HepG2 (cell line): ENCODE data around the gene CAPSL.

Source experiments
- CREB1 ChIP-seq, 2 experiments: fragments of 450-650 bp in 1 of 2; IDR thresholded peaks; 2 replicates each; pipeline ENCODE4 v1.6.1; 2016 to 2017; ENCODE audit warnings: control low read depth in 1 of 2, mild to moderate bottlenecking in 1 of 2, missing compliant biosample characterization in 1 of 2, missing genetic modification characterization in 1 of 2
- RBM22 ChIP-seq: fragments of 200-400 bp; formaldehyde crosslinking; optimal IDR thresholded peaks from 2 replicates; pipeline ENCODE3; 2017; ENCODE audit warnings: mild to moderate bottlenecking, low read length, moderate library complexity
- SMARCE1 ChIP-seq: fragments of 450-650 bp; IDR thresholded peaks from 2 replicates; pipeline ENCODE4 v1.6.1; 2017; ENCODE audit warnings: borderline replicate concordance
- SMC3 ChIP-seq: IDR thresholded peaks from 2 replicates; pipeline ENCODE4 v1.6.1; 2011; ENCODE audit warnings: low read length, improper control_type of control experiment
- TGIF2 ChIP-seq: IDR thresholded peaks from 2 replicates; pipeline ENCODE4 v1.6.1; 2016; ENCODE audit warnings: control low read depth, missing compliant biosample characterization
- TF ChIP-seq, protein P1 (sequence below): sonication (generic); formaldehyde crosslinking; IDR thresholded peaks from 2 replicates; pipeline ENCODE4 v1.4.0; 2020; ENCODE audit warnings: mild to moderate bottlenecking, missing genetic modification reagents

DNA sequence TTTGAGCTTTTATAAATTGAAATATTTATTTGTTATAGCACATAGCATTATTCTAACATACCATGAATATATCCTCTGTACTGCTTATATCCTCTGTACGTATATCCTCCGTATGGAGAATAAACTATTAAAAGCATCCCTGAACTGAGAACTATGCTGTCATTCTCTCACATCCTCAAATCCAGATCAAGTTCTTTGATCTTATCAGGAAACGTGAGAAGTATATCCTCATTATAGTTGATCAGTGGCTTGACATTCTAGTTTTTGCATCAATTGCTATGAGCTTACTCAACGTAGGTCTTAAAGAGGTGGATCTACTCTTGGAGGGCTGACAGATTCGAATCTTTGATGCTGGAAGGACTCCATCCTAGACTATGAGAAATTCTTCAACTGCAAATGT, 44.3 kb downstream of the CAPSL start:
- TF ChIP-seq TGIF2 (CRISPR knock-in tag): no peak
- no peak for TF ChIP-seq SMC3
- no peak for TF ChIP-seq CREB1 (IDR thresholded peaks at IDR 0.05)
- TF ChIP-seq CREB1 (CRISPR knock-in tag; IDR thresholded peaks at IDR 0.05): no peak
- TF ChIP-seq, protein P1, sequence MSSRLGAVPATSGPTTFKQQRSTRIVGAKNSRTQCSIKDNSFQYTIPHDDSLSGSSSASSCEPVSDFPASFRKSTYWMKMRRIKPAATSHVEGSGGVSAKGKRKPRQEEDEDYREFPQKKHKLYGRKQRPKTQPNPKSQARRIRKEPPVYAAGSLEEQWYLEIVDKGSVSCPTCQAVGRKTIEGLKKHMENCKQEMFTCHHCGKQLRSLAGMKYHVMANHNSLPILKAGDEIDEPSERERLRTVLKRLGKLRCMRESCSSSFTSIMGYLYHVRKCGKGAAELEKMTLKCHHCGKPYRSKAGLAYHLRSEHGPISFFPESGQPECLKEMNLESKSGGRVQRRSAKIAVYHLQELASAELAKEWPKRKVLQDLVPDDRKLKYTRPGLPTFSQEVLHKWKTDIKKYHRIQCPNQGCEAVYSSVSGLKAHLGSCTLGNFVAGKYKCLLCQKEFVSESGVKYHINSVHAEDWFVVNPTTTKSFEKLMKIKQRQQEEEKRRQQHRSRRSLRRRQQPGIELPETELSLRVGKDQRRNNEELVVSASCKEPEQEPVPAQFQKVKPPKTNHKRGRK: no peak
- no peak for TF ChIP-seq SMARCE1
- TF ChIP-seq RBM22: no peak
